ENCODE measurements around the gene GDF7.

DNA sequence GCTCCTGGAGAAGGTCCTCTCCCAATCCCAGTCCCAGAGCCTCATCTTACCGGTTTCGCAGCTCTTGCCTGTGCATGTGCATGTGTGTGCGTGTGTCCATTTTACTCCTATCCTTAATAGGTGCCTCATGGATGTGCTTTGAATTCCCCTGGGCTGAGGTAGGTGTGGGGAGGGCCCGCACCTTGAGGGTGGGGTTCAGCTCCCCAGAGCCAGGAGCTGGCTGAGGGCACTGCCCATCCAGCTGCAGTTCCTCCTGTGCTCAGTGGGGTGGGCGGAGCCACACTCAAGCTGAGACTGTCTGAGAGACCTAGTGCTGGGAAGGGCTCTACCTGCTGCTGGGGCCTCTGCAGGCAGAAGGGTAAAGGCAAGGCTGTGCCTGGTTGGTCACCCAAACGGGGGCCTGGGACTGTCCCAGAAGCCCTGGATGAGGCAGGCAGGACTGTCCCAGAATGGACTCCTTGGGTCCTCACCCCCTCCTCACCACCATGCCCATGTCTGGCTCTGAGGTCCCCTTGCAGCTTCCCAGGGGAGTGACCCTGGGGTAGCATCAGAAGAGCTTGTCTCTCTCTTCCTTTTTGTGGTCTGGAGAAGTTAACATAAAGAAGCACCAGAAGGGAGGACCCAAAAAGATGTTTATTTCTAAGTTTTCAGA, 8.9 kb downstream of the GDF7 start:
- TF ChIP-seq, protein P1, sequence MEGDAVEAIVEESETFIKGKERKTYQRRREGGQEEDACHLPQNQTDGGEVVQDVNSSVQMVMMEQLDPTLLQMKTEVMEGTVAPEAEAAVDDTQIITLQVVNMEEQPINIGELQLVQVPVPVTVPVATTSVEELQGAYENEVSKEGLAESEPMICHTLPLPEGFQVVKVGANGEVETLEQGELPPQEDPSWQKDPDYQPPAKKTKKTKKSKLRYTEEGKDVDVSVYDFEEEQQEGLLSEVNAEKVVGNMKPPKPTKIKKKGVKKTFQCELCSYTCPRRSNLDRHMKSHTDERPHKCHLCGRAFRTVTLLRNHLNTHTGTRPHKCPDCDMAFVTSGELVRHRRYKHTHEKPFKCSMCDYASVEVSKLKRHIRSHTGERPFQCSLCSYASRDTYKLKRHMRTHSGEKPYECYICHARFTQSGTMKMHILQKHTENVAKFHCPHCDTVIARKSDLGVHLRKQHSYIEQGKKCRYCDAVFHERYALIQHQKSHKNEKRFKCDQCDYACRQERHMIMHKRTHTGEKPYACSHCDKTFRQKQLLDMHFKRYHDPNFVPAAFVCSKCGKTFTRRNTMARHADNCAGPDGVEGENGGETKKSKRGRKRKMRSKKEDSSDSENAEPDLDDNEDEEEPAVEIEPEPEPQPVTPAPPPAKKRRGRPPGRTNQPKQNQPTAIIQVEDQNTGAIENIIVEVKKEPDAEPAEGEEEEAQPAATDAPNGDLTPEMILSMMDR (IDR thresholded peaks at IDR 0.05), result peak in 1 of 4 donors; percentile 16
- no peak for TF ChIP-seq POLR2A (IDR thresholded peaks at IDR 0.05)

Measured in right lobe of liver (tissue), 4 donors.